ENCODE results near the gene EPHB2. TPM values are rescaled to one million over a fixed set of nuclear protein-coding genes. Genes with fewer than 3 reads are reported as not detected.
A peak's percentile ranks its signal among the peaks of the same experiment; 100 is the strongest.

EPHB2 gene
- total and polyA plus RNA-seq, 2 donors (not counting 3 experiments of a cell fraction or from before 2014, with no cell fraction given): 50.8 to 69.1 TPM

DNA sequence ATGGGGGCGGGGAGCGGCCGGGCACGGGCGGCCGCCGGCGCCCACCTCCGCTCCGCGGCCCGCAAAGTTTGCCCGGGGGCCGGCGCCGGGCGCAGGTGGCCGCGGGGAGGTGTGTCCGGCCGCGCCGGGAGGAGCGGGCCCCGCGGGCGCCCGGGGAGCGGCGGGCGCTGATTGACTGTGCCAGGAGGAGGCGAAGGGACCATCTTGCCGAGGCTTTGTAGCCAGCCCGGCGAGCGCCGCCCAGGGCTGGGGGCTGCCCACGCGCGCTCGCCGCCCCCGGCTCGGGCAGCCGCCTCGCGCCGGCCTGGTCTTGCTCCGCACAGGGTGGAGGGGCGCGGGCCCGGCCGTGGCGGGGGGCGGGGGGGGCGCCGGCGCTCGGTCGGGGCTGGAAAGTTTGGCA lies 432 bp downstream of the EPHB2 start:
- peaks cover 0 to 2% of the 10 kb centered on the region in 2 experiments for H3K36me3 ChIP-seq (ENCODE audit: control insufficient read depth in 2 of 2, extremely low read depth in 1 of 2, insufficient read depth in 2 of 2, low read length in 2 of 2)
- POLR2A ChIA-PET: interaction anchor here (1.1 kb wide), 1 partner anchor 37 kb away, joined by 4 read pairs; no protein-coding TSS in a partner anchor
- H3K27ac ChIP-seq (ENCODE audit: insufficient read depth, low read depth, low read length): no peak overlapping the region
- H3K4me3 ChIP-seq (replicated peaks in 1 of 3; ENCODE audit: insufficient read depth in 1 of 3, low read depth in 1 of 3, low read length in 3 of 3): peak overlapping the region in 2 of 3 experiments; percentile 50 to 81
- DNase-seq (ENCODE audit: low read depth, low spot score) (no peak), FAIRE-seq (no peak)
- intact Hi-C loops (cut with micrococcal nuclease) (loop anchor here (2.0 kb wide), 1 partner anchor 36 kb away; no protein-coding TSS in a partner anchor), dilution Hi-C loops (cut with MboI; ENCODE audit: extremely low pct_ligation_motif_present, low sequenced_read_pairs) (no loop called here)
- H3K4me1 ChIP-seq (ENCODE audit: control insufficient read depth, extremely low read depth, insufficient read depth, low read length): peaks cover 20% of the 10 kb centered on the region
- BruUV-seq (replicated peaks): no TSS peak
- no peaks in the 10 kb centered on the region for H3K9me1 ChIP-seq (replicated peaks; ENCODE audit: control insufficient read depth, extremely low read depth, insufficient read depth, low read length)
- H3K9ac ChIP-seq (replicated peaks; ENCODE audit: extremely low read depth, insufficient read depth, low read length): peak overlapping the region; percentile 14
- H2AFZ ChIP-seq (ENCODE audit: low read depth, low read length): no peak overlapping the region
- CTCF ChIA-PET: interaction anchor here (1.9 to 2.0 kb wide), 2 partner anchors 12 to 151 kb away, joined by 8 to 14 read pairs; no protein-coding TSS in a partner anchor
- TF ChIP-seq, protein P1, sequence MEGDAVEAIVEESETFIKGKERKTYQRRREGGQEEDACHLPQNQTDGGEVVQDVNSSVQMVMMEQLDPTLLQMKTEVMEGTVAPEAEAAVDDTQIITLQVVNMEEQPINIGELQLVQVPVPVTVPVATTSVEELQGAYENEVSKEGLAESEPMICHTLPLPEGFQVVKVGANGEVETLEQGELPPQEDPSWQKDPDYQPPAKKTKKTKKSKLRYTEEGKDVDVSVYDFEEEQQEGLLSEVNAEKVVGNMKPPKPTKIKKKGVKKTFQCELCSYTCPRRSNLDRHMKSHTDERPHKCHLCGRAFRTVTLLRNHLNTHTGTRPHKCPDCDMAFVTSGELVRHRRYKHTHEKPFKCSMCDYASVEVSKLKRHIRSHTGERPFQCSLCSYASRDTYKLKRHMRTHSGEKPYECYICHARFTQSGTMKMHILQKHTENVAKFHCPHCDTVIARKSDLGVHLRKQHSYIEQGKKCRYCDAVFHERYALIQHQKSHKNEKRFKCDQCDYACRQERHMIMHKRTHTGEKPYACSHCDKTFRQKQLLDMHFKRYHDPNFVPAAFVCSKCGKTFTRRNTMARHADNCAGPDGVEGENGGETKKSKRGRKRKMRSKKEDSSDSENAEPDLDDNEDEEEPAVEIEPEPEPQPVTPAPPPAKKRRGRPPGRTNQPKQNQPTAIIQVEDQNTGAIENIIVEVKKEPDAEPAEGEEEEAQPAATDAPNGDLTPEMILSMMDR (IDR thresholded peaks at IDR 0.05; ENCODE audit: extremely low read depth in 1 of 2, insufficient read depth in 1 of 2, low read depth in 1 of 2, low read length in 2 of 2): no peak
- TF ChIP-seq POLR2A (IDR thresholded peaks at IDR 0.05; ENCODE audit: low read depth, low read length) (no peak), POLR2AphosphoS5 (IDR thresholded peaks at IDR 0.05; ENCODE audit: insufficient read depth, low read depth, low read length) (no peak), GATA2 (IDR thresholded peaks at IDR 0.05; ENCODE audit: insufficient read depth, insufficient read length, low read depth, low read length) (no peak), EZH2 (IDR thresholded peaks at IDR 0.05; ENCODE audit: borderline replicate concordance, low read depth, low read length, severe bottlenecking) (no peak), JUN (IDR thresholded peaks at IDR 0.05; ENCODE audit: borderline replicate concordance, insufficient read depth, insufficient read length, low read depth) (no peak), MYC (IDR thresholded peaks at IDR 0.05; ENCODE audit: low read depth, low read length) (no peak), FOS (IDR thresholded peaks at IDR 0.05; ENCODE audit: borderline replicate concordance, insufficient read depth, low read length) (no peak)
- no peak overlapping the region for H3K4me2 ChIP-seq (ENCODE audit: insufficient read depth, low read length)
- H3K9me3 ChIP-seq (replicated peaks; ENCODE audit: control insufficient read depth, insufficient read depth, low read length): no peaks in the 10 kb centered on the region
- peaks cover 48% of the 10 kb centered on the region for H3K79me2 ChIP-seq (ENCODE audit: control insufficient read depth, insufficient read depth, low read length)
- H3K27me3 ChIP-seq (ENCODE audit: control insufficient read depth in 2 of 2, insufficient read depth in 2 of 2, low read length in 2 of 2): no peaks in the 10 kb centered on the region
- H4K20me1 ChIP-seq (replicated peaks; ENCODE audit: control insufficient read depth, extremely low read depth, insufficient read depth, low read length): no peaks in the 10 kb centered on the region
